ENCODE measurements around the gene CMSS1. TPM values are rescaled to one million over a fixed set of nuclear protein-coding genes. Genes with fewer than 3 reads are reported as not detected.

The CMSS1 gene
- total and polyA plus RNA-seq, 5 donors from 2014 or later, result 20.5 to 34.0 (median 22.0) TPM

DNA sequence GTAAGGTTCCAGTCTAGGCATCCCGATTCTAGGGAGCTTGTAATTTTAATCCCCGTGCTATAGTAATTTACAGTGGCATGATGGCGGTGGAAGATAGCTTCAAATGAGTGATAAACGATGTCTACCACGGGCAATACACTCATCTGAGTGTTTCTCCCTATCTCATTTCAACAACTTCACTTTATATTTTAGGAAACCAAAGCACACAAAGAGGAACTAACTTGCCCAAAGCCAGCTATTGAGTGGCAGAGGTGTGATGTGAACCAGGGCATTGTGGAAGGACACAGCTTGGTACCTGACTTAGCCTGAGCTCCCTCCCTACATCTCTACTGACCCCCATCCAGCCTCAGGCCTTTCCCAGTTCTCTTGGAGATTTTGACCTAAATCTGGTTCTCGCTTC, 313.6 kb downstream of the CMSS1 start:
- Mint-ChIP-seq H3K4me3 (no peak overlapping the region), H3K9me3 (peaks cover 0 to 2% (median 0%) of the 10 kb centered on the region in 7 donors), H3K27ac (no peak overlapping the region), H3K36me3 (no peaks in the 10 kb centered on the region), H3K4me1 (peaks cover 0 to 4% (median 0%) of the 10 kb centered on the region in 4 donors), H3K27me3 (no peaks in the 10 kb centered on the region)
- no peaks in the 10 kb centered on the region for H3K4me1 ChIP-seq (ENCODE audit: control insufficient read depth, insufficient read depth, low read length, poor library complexity, severe bottlenecking)
- no peak overlapping the region for H3K27ac ChIP-seq (ENCODE audit: insufficient read depth, low read length, poor library complexity, severe bottlenecking)
- H3K36me3 ChIP-seq (ENCODE audit: control insufficient read depth, insufficient read depth, low read length), result no peaks in the 10 kb centered on the region
- DNase-seq (no peak), ATAC-seq (ENCODE audit: low read depth in 2 of 2) (no peak)
- H3K4me3 ChIP-seq (ENCODE audit: low read depth, low read length), result no peak overlapping the region
- H3K9me3 ChIP-seq (ENCODE audit: control insufficient read depth in 2 of 2, low read length in 2 of 2), result no peaks in the 10 kb centered on the region
- no peaks in the 10 kb centered on the region for H3K27me3 ChIP-seq (ENCODE audit: control insufficient read depth, insufficient read depth, low read length)

- H3K36me3 Mint-ChIP-seq, result peaks cover 14% of the 10 kb centered on the region
- ATAC-seq (ENCODE audit: low read depth in 2 of 2) (no peak), DNase-seq (no peak)
- H3K9me3 Mint-ChIP-seq, result peaks cover 0 to 4% (median 0%) of the 10 kb centered on the region in 7 donors
- H3K4me3 Mint-ChIP-seq, result peak overlapping the region in 1 of 4 donors; percentile 56
- H3K27ac Mint-ChIP-seq, result no peak overlapping the region
- peaks cover 4 to 15% (median 6%) of the 10 kb centered on the region in 4 donors for H3K4me1 Mint-ChIP-seq
- no peaks in the 10 kb centered on the region for H3K27me3 Mint-ChIP-seq
- Histone ChIP-seq H3K36me3 (ENCODE audit: control insufficient read depth, insufficient read depth, low read length) (no peaks in the 10 kb centered on the region), H3K4me3 (ENCODE audit: low read depth, low read length) (no peak overlapping the region), H3K27ac (ENCODE audit: insufficient read depth, low read length, poor library complexity, severe bottlenecking) (no peak overlapping the region), H3K4me1 (ENCODE audit: control insufficient read depth, insufficient read depth, low read length, poor library complexity, severe bottlenecking) (no peaks in the 10 kb centered on the region), H3K27me3 (ENCODE audit: control insufficient read depth, insufficient read depth, low read length) (no peaks in the 10 kb centered on the region), H3K9me3 (ENCODE audit: control insufficient read depth in 2 of 2, low read length in 2 of 2) (no peaks in the 10 kb centered on the region)
These were observed 319.3 kb downstream of the CMSS1 start for GRCh38 chr3:100136921-100137320.

- Histone ChIP-seq H3K36me3 (ENCODE audit: control insufficient read depth, insufficient read depth, low read length) (no peaks in the 10 kb centered on the region), H3K27me3 (ENCODE audit: control insufficient read depth, insufficient read depth, low read length) (no peaks in the 10 kb centered on the region), H3K4me1 (ENCODE audit: control insufficient read depth, insufficient read depth, low read length, poor library complexity, severe bottlenecking) (no peaks in the 10 kb centered on the region), H3K4me3 (ENCODE audit: low read depth, low read length) (no peak overlapping the region), H3K27ac (ENCODE audit: insufficient read depth, low read length, poor library complexity, severe bottlenecking) (no peak overlapping the region), H3K9me3 (ENCODE audit: control insufficient read depth in 2 of 2, low read length in 2 of 2) (peaks cover 3 to 5% of the 10 kb centered on the region in 2 experiments)
- no peaks in the 10 kb centered on the region for H3K27me3 Mint-ChIP-seq
- no peak for ATAC-seq (ENCODE audit: low read depth in 2 of 2)
- H3K9me3 Mint-ChIP-seq, result peaks cover 0 to 18% (median 6%) of the 10 kb centered on the region in 7 donors
- H3K36me3 Mint-ChIP-seq, result peaks cover 17% of the 10 kb centered on the region
- peaks cover 4 to 21% (median 6%) of the 10 kb centered on the region in 4 donors for H3K4me1 Mint-ChIP-seq
- no peak overlapping the region for H3K4me3 Mint-ChIP-seq
- DNase-seq, result no peak
- H3K27ac Mint-ChIP-seq, result no peak overlapping the region
These were observed 323.3 kb downstream of the CMSS1 start for GRCh38 chr3:100140976-100141375.

GRCh38 chr3:100141586-100141985, 323.9 kb downstream of the CMSS1 start:
- Histone ChIP-seq H3K36me3 (ENCODE audit: control insufficient read depth, insufficient read depth, low read length) (no peaks in the 10 kb centered on the region), H3K9me3 (ENCODE audit: control insufficient read depth in 2 of 2, low read length in 2 of 2) (peaks cover 3 to 5% of the 10 kb centered on the region in 2 experiments), H3K27ac (ENCODE audit: insufficient read depth, low read length, poor library complexity, severe bottlenecking) (no peak overlapping the region), H3K27me3 (ENCODE audit: control insufficient read depth, insufficient read depth, low read length) (no peaks in the 10 kb centered on the region), H3K4me1 (ENCODE audit: control insufficient read depth, insufficient read depth, low read length, poor library complexity, severe bottlenecking) (no peaks in the 10 kb centered on the region), H3K4me3 (ENCODE audit: low read depth, low read length) (no peak overlapping the region)
- Mint-ChIP-seq H3K4me1 (peaks cover 4 to 19% (median 6%) of the 10 kb centered on the region in 4 donors), H3K36me3 (peaks cover 17% of the 10 kb centered on the region), H3K4me3 (no peak overlapping the region), H3K27ac (no peak overlapping the region), H3K9me3 (peaks cover 0 to 18% (median 6%) of the 10 kb centered on the region in 7 donors), H3K27me3 (no peaks in the 10 kb centered on the region)
- ATAC-seq (ENCODE audit: low read depth in 2 of 2) (no peak), DNase-seq (no peak)

DNA sequence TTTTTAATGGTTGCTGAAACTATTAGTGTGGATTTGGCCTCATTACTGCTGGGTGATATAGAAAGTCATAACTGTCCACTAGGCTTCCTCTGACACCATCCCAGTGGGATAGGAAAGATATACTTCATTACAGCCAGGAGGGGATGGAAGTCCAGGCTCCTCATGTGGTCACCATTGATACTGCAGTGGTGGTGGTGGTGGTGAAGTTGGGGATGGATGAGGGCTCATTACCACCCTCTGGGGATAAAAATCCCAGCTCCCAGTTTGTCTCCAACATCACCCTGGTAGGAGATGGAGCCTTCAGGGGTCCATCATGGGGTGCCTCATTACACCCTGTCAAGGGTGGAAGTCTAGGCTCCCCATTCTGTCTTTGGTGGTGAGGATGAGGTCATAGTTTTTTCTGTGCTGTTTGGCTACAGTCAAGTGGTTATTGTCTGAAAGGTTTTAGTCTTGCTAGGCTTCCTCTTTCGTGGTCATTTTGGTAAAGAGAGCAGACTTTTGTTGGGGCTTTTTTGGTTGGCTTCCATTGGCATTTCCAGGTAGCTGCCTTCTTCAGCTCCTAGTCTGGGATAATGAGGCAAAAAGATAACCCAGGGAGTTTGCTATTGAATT, 326.7 kb downstream of the CMSS1 start:
- Mint-ChIP-seq H3K27ac (no peak overlapping the region), H3K27me3 (no peaks in the 10 kb centered on the region), H3K9me3 (peaks cover 0 to 18% (median 6%) of the 10 kb centered on the region in 7 donors), H3K4me3 (no peak overlapping the region), H3K36me3 (peaks cover 11% of the 10 kb centered on the region), H3K4me1 (peaks cover 0 to 8% (median 0%) of the 10 kb centered on the region in 4 donors)
- Histone ChIP-seq H3K9me3 (ENCODE audit: control insufficient read depth in 2 of 2, low read length in 2 of 2) (peaks cover 3 to 5% of the 10 kb centered on the region in 2 experiments), H3K27me3 (ENCODE audit: control insufficient read depth, insufficient read depth, low read length) (no peaks in the 10 kb centered on the region), H3K4me1 (ENCODE audit: control insufficient read depth, insufficient read depth, low read length, poor library complexity, severe bottlenecking) (no peaks in the 10 kb centered on the region), H3K27ac (ENCODE audit: insufficient read depth, low read length, poor library complexity, severe bottlenecking) (no peak overlapping the region), H3K36me3 (ENCODE audit: control insufficient read depth, insufficient read depth, low read length) (no peaks in the 10 kb centered on the region), H3K4me3 (ENCODE audit: low read depth, low read length) (no peak overlapping the region)
- DNase-seq (no peak), ATAC-seq (ENCODE audit: low read depth in 2 of 2) (no peak)

GRCh38 chr3:100149130-100149529, 331.5 kb downstream of the CMSS1 start:
- H3K27ac Mint-ChIP-seq, result no peak overlapping the region
- no peak for ATAC-seq (ENCODE audit: low read depth in 2 of 2)

DNA sequence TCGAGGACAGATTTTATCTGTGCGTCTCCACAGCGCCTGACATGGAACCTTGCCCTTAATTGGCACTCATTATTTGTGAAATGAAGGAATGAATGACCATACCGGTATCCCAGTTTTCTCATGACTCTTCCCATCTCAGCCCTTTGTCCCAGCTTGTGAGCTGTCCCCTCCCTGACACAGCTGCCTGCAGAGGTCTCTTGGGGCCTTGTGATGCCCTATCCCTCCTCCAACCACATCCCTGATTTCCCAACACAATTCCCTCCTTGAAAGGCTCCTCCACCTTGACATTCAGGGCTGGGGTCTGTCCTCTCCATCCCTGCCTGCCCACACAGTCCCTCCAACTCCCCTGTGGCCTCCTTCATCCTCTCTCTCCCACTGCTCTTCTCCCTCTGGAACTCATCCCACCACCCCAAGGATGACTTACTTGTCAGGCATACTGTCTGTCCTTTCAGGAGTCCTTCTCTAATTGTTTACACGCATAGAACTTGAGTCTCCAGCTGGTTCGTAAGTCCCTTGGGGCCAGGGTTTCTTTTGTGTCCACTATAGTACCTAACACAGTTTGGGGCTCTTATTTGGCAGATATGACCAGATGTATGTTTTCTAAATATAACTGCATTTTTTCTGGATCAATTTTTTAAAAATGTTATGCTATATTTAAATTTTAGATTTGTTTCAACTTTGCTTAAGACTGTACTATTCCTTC, 332.2 kb downstream of the CMSS1 start:
- DNase-seq, result no peak
- H3K27me3 ChIP-seq (ENCODE audit: control insufficient read depth, insufficient read depth, low read length), result no peaks in the 10 kb centered on the region
- H3K4me1 Mint-ChIP-seq, result peaks cover 0 to 2% (median 0%) of the 10 kb centered on the region in 4 donors
- peaks cover 12% of the 10 kb centered on the region for H3K36me3 ChIP-seq (ENCODE audit: control insufficient read depth, insufficient read depth, low read length)
- no peak overlapping the region for H3K4me3 Mint-ChIP-seq
- peaks cover 0 to 5% (median 1%) of the 10 kb centered on the region in 7 donors for H3K9me3 Mint-ChIP-seq
- H3K36me3 Mint-ChIP-seq, result peaks cover 42% of the 10 kb centered on the region
- no peak overlapping the region for H3K27ac ChIP-seq (ENCODE audit: insufficient read depth, low read length, poor library complexity, severe bottlenecking)
- H3K4me1 ChIP-seq (ENCODE audit: control insufficient read depth, insufficient read depth, low read length, poor library complexity, severe bottlenecking), result no peaks in the 10 kb centered on the region
- H3K9me3 ChIP-seq (ENCODE audit: control insufficient read depth in 2 of 2, low read length in 2 of 2), result no peaks in the 10 kb centered on the region
- H3K27me3 Mint-ChIP-seq, result no peaks in the 10 kb centered on the region
- ATAC-seq (ENCODE audit: low read depth in 2 of 2), result no peak
- no peak overlapping the region for H3K4me3 ChIP-seq (ENCODE audit: low read depth, low read length)
- peak overlapping the region in 2 of 3 donors; percentile 59 to 85 for H3K27ac Mint-ChIP-seq

More at GRCh38 chr3:100149130-100149529, 331.5 kb downstream of the CMSS1 start:
- peaks cover 0 to 2% (median under 1%) of the 10 kb centered on the region in 4 donors for H3K4me1 Mint-ChIP-seq
- H3K27ac ChIP-seq (ENCODE audit: insufficient read depth, low read length, poor library complexity, severe bottlenecking), result no peak overlapping the region
- H3K4me1 ChIP-seq (ENCODE audit: control insufficient read depth, insufficient read depth, low read length, poor library complexity, severe bottlenecking), result no peaks in the 10 kb centered on the region
- peaks cover 12% of the 10 kb centered on the region for H3K36me3 ChIP-seq (ENCODE audit: control insufficient read depth, insufficient read depth, low read length)
- H3K27me3 ChIP-seq (ENCODE audit: control insufficient read depth, insufficient read depth, low read length), result no peaks in the 10 kb centered on the region
- no peaks in the 10 kb centered on the region for H3K27me3 Mint-ChIP-seq
- DNase-seq, result peak in 1 of 3 donors; percentile 5
- no peak overlapping the region for H3K4me3 Mint-ChIP-seq
- peaks cover 42% of the 10 kb centered on the region for H3K36me3 Mint-ChIP-seq
- H3K9me3 ChIP-seq (ENCODE audit: control insufficient read depth in 2 of 2, low read length in 2 of 2), result no peaks in the 10 kb centered on the region
- no peak overlapping the region for H3K4me3 ChIP-seq (ENCODE audit: low read depth, low read length)
- peaks cover 0 to 5% (median 1%) of the 10 kb centered on the region in 7 donors for H3K9me3 Mint-ChIP-seq

All from CD4-positive, CD25-positive, alpha-beta regulatory T cell (primary cell).